HCT116 (cell line): ENCODE measurements around the gene BIN2. TPM values are rescaled to one million over a fixed set of nuclear protein-coding genes. Genes with fewer than 3 reads are reported as not detected.

Source experiments
- ATAC-seq: fragments of 200-7000 bp; cut with Tn5 transposase; 2 replicates; pipeline ENCODE4 v1.9.1; 2020; ENCODE audit warnings: mild to moderate bottlenecking, moderate library complexity
- BruUV-seq: library from RNA; stranded (reverse); fragments of 400-500 nt; replicated peaks from 2 replicates; lab custom pipeline; 2021; lab: Mats Ljungman, UMichigan
- CTCF ChIA-PET: fragments of 300-600 bp; sonication (Branson Sonifier 250); formaldehyde crosslinking; loops from one replicate; lab custom pipeline; 2021; ENCODE audit warnings: antibody characterized with exemption; lab: Charles Lee
- POLR2A ChIA-PET: fragments of 300-600, 350-600 bp; sonication (Branson Sonifier 250); formaldehyde crosslinking; loops from one replicate; lab custom pipeline; 2021; ENCODE audit warnings: antibody characterized with exemption; lab: Charles Lee
- RAD21 ChIA-PET, 2 experiments: fragments of 300-600 bp; sonication (Branson Sonifier 250); formaldehyde crosslinking; loops; one replicate each; lab custom pipeline; 2023; ENCODE audit warnings: low total read pairs in 2 of 2; ENCODE audit not compliant: uncharacterized antibody in 2 of 2, unreplicated experiment in 2 of 2, low non-redundant PET in 1 of 2; lab: Charles Lee
- DNase-seq: peaks from one replicate; pipeline ENCODE4 v3.0.0-alpha.2; 2010; ENCODE audit warnings: low read depth, low spot score
- H2AFZ ChIP-seq: fragments of 200-600 bp; shearing (Covaris generic), sonication (generic); 2 replicates; pipeline ENCODE4 v1.6.1; 2017; ENCODE audit warnings: low read depth, mixed run types, mixed read lengths, antibody characterized with exemption, low read length; ENCODE audit not compliant: poor library complexity, severe bottlenecking
- H3K27ac ChIP-seq: 2 replicates; pipeline ENCODE4 v1.5.1; 2012; ENCODE audit warnings: low read depth, low read length
- H3K27me3 ChIP-seq: fragments of 200-600 bp; sonication (generic); 2 replicates; pipeline ENCODE4 v1.6.1; 2016; ENCODE audit warnings: mixed run types, low read length, mixed read lengths; ENCODE audit not compliant: insufficient read depth
- H3K36me3 ChIP-seq, 2 experiments: fragments of 200-500 bp in 1 of 2; fragments of 200-600 bp in 1 of 2; sonication (Bioruptor generic) in 1 of 2; sonication (generic) in 1 of 2; 2 replicates each; pipeline versions ENCODE4 v1.5.1 to v1.6.1; 2014 to 2016; ENCODE audit warnings: low read length in 2 of 2, inconsistent platforms in 1 of 2, mixed read lengths in 1 of 2, mixed run types in 1 of 2; ENCODE audit not compliant: insufficient read depth in 2 of 2, control insufficient read depth in 1 of 2
- H3K4me1 ChIP-seq, 2 experiments: fragments of 200-600 bp in 1 of 2; sonication (generic) in 1 of 2; 2 replicates each; pipeline versions ENCODE4 v1.5.1 to v1.6.1; 2012 to 2017; ENCODE audit warnings: low read length in 2 of 2, inconsistent platforms in 1 of 2, mild to moderate bottlenecking in 1 of 2, mixed read lengths in 1 of 2, mixed run types in 1 of 2, moderate library complexity in 1 of 2; ENCODE audit not compliant: insufficient read depth in 2 of 2, control insufficient read depth in 1 of 2
- H3K4me2 ChIP-seq: fragments of 200-600 bp; sonication (generic); 2 replicates; pipeline ENCODE4 v1.6.1; 2017; ENCODE audit warnings: mixed run types, low read length, mixed read lengths
- H3K4me3 ChIP-seq, 2 experiments: fragments of 200-600 bp in 1 of 2; sonication (generic) in 1 of 2; replicated peaks in 1 of 2; 2 replicates each; pipeline ENCODE4 v1.5.1; 2011 to 2016; ENCODE audit warnings: low read length in 2 of 2, control low read depth in 1 of 2, low read depth in 1 of 2, mild to moderate bottlenecking in 1 of 2, mixed read lengths in 1 of 2, mixed run types in 1 of 2
- H3K79me2 ChIP-seq: fragments of 200-600 bp; sonication (generic); 2 replicates; pipeline ENCODE4 v1.6.1; 2017; ENCODE audit warnings: mild to moderate bottlenecking, mixed run types, low read length, moderate library complexity, mixed read lengths; ENCODE audit not compliant: insufficient read depth
- H3K9ac ChIP-seq: fragments of 200-600 bp; sonication (generic); 2 replicates; pipeline ENCODE4 v1.6.1; 2016; ENCODE audit warnings: low read length, mixed read lengths
- H3K9me2 ChIP-seq: fragments of 200-600 bp; sonication (generic), shearing (Covaris generic); 2 replicates; pipeline ENCODE4 v1.6.1; 2017; ENCODE audit warnings: mixed run types, mild to moderate bottlenecking, moderate library complexity; ENCODE audit not compliant: insufficient read depth
- H3K9me3 ChIP-seq, 2 experiments: fragments of 200-500 bp in 1 of 2; fragments of 200-600 bp in 1 of 2; sonication (Bioruptor generic) in 1 of 2; sonication (generic) in 1 of 2; 2 replicates each; pipeline ENCODE4 v1.6.1; 2014 to 2017; ENCODE audit warnings: low read length in 2 of 2, mixed read lengths in 2 of 2, inconsistent platforms in 1 of 2, low read depth in 1 of 2, mild to moderate bottlenecking in 1 of 2, mixed run types in 1 of 2, moderate library complexity in 1 of 2; ENCODE audit not compliant: control insufficient read depth in 1 of 2, insufficient read depth in 1 of 2
- H4K20me1 ChIP-seq: fragments of 200-600 bp; sonication (generic), shearing (Covaris generic); 2 replicates; pipeline ENCODE4 v1.6.1; 2017; ENCODE audit warnings: mixed run types, mild to moderate bottlenecking, moderate library complexity; ENCODE audit not compliant: insufficient read depth
- ATF3 ChIP-seq: IDR thresholded peaks from 2 replicates; pipeline ENCODE4 v1.6.1; 2012
- CBX3 ChIP-seq: IDR thresholded peaks from 2 replicates; pipeline ENCODE4 v1.6.1; 2012; ENCODE audit warnings: low read depth
- CEBPB ChIP-seq: IDR thresholded peaks from 2 replicates; pipeline ENCODE4 v1.6.1; 2012; ENCODE audit warnings: low read depth
- CTCF ChIP-seq, 3 experiments: fragments of 200-600 bp in 1 of 3; sonication (generic) in 1 of 3; IDR thresholded peaks in 2 of 3; conservative IDR thresholded peaks in 1 of 3; 2 replicates each; pipeline ENCODE4 v1.5.1; 2012 to 2017; ENCODE audit warnings: low read depth in 2 of 3, low read length in 2 of 3, antibody characterized with exemption in 1 of 3, borderline replicate concordance in 1 of 3, control low read depth in 1 of 3, mild to moderate bottlenecking in 1 of 3, mixed read lengths in 1 of 3, mixed run types in 1 of 3, moderate library complexity in 1 of 3; ENCODE audit not compliant: insufficient read depth in 1 of 3
- EGR1 ChIP-seq: IDR thresholded peaks from 2 replicates; pipeline ENCODE4 v1.6.1; 2012; ENCODE audit warnings: low read depth
- ELF1 ChIP-seq: IDR thresholded peaks from 2 replicates; pipeline ENCODE4 v1.6.1; 2012; ENCODE audit warnings: low read depth, borderline replicate concordance
- EZH2 ChIP-seq: fragments of 200-600 bp; sonication (generic); IDR thresholded peaks from 2 replicates; pipeline ENCODE4 v1.6.1; 2017; ENCODE audit warnings: antibody characterized with exemption, mixed run types
- EZH2phosphoT487 ChIP-seq: fragments of 200-600 bp; IDR thresholded peaks from 2 replicates; pipeline ENCODE4 v1.6.1; 2018; ENCODE audit warnings: antibody characterized with exemption, borderline replicate concordance
- FOSL1 ChIP-seq: IDR thresholded peaks from 2 replicates; pipeline ENCODE4 v1.6.1; 2012; ENCODE audit warnings: low read depth
- JUND ChIP-seq: IDR thresholded peaks from 2 replicates; pipeline ENCODE4 v1.6.1; 2012
- MAX ChIP-seq: IDR thresholded peaks from 2 replicates; pipeline ENCODE4 v1.6.1; 2012
- POLR2A ChIP-seq: IDR thresholded peaks from 2 replicates; pipeline ENCODE4 v1.7.0; 2011; ENCODE audit warnings: borderline replicate concordance; ENCODE audit not compliant: insufficient read depth, insufficient read length; ENCODE audit errors: extremely low read depth
- RAD21 ChIP-seq: IDR thresholded peaks from 2 replicates; pipeline ENCODE4 v1.6.1; 2012; ENCODE audit warnings: low read depth, mild to moderate bottlenecking
- SIN3A ChIP-seq: IDR thresholded peaks from 2 replicates; pipeline ENCODE4 v1.6.1; 2012; ENCODE audit warnings: low read depth
- SP1 ChIP-seq: IDR thresholded peaks from 2 replicates; pipeline ENCODE4 v1.6.1; 2012; ENCODE audit warnings: low read depth
- SRF ChIP-seq: IDR thresholded peaks from 2 replicates; pipeline ENCODE4 v1.6.1; 2012; ENCODE audit warnings: low read depth
- TCF7L2 ChIP-seq: IDR thresholded peaks from 2 replicates; pipeline ENCODE4 v1.7.0; 2011; ENCODE audit warnings: borderline replicate concordance, inconsistent platforms; ENCODE audit not compliant: insufficient read depth, insufficient read length; ENCODE audit errors: extremely low read depth
- YY1 ChIP-seq: IDR thresholded peaks from 2 replicates; pipeline ENCODE4 v1.6.1; 2011; ENCODE audit warnings: low read length, low read depth, moderate library complexity, mild to moderate bottlenecking; ENCODE audit not compliant: insufficient replicate concordance; ENCODE audit errors: extremely low read depth
- ZBTB33 ChIP-seq: IDR thresholded peaks from 2 replicates; pipeline ENCODE4 v1.6.1; 2011; ENCODE audit warnings: mild to moderate bottlenecking, low read length, moderate library complexity; ENCODE audit not compliant: insufficient replicate concordance; ENCODE audit errors: extremely low read depth
- ZNF274 ChIP-seq: fragments of 200-500 bp; sonication (Bioruptor generic); IDR thresholded peaks from 2 replicates; pipeline ENCODE4 v1.6.1; 2014; ENCODE audit warnings: mild to moderate bottlenecking, low read depth, low read length, inconsistent platforms
- intact Hi-C: fragments of 100-400 bp; cut with micrococcal nuclease; formaldehyde crosslinking; loops from 2 replicates; pipeline ENCODE4 v1.10.0; 2022
- total RNA-seq: library from RNA; stranded (reverse); gene quantifications from one replicate; pipeline ENCODE4 v1.2.1, GENCODE V29; 2021; ENCODE audit not compliant: unreplicated experiment

BIN2 gene
- total RNA-seq, 1 experiment from 2014 or later = 0.22 TPM

GRCh38 chr12:51334764-51335163 is 10.8 kb upstream of the BIN2 start:
- DNase-seq = no peak
- H3K36me3 ChIP-seq = no peaks in the 10 kb centered on the region
- ChIA-PET CTCF (no interaction called here), POLR2A (no interaction called here), RAD21 (no interaction called here)
- H3K4me1 ChIP-seq = peaks cover 0 to 4% of the 10 kb centered on the region in 2 experiments; a peak in 1 of 4 replicates
- H4K20me1 ChIP-seq = no peaks in the 10 kb centered on the region
- no peak for TF ChIP-seq CBX3
- no peak for TF ChIP-seq MAX
- no peak for TF ChIP-seq SRF
- no peak for TF ChIP-seq ELF1
- no peak for TF ChIP-seq SIN3A
- TF ChIP-seq JUND = no peak
- TF ChIP-seq EGR1 = no peak
- no peak for TF ChIP-seq YY1
- no peak for TF ChIP-seq FOSL1
- TF ChIP-seq EZH2phosphoT487 = no peak
- TF ChIP-seq SP1 = no peak
- no peak for TF ChIP-seq ZNF274
- no peak for TF ChIP-seq CTCF (IDR thresholded peaks at IDR 0.05 in 2 of 3, conservative IDR thresholded peaks at IDR 0.05 in 1 of 3; ENCODE audit: borderline replicate concordance in 1 of 3, insufficient read depth in 1 of 3, low read depth in 2 of 3, low read length in 2 of 3)
- TF ChIP-seq TCF7L2 = no peak
- no peak for TF ChIP-seq EZH2
- no peak for TF ChIP-seq ZBTB33
- TF ChIP-seq RAD21 = no peak
- TF ChIP-seq POLR2A = no peak
- no peak for TF ChIP-seq ATF3
- TF ChIP-seq CEBPB = no peak
- no peak overlapping the region for H3K4me3 ChIP-seq
- H3K9me2 ChIP-seq = no peaks in the 10 kb centered on the region
- H3K9me3 ChIP-seq = no peaks in the 10 kb centered on the region
- intact Hi-C loops = no loop called here
- H3K27me3 ChIP-seq = no peaks in the 10 kb centered on the region
- no peak for ATAC-seq
- H3K4me2 ChIP-seq = no peak overlapping the region
- no peak overlapping the region for H3K27ac ChIP-seq
- H3K79me2 ChIP-seq = no peaks in the 10 kb centered on the region
- H3K9ac ChIP-seq = no peak overlapping the region
- BruUV-seq = no TSS peak
- no peak overlapping the region for H2AFZ ChIP-seq
